Ovary (tissue), 9 donors: ENCODE data around the gene AOX1. TPM values are rescaled to one million over a fixed set of nuclear protein-coding genes. Genes with fewer than 3 reads are reported as not detected.
A peak's percentile ranks its signal among the peaks of the same experiment; 100 is the strongest.

ENCODE experiments used
- DNase-seq, 5 donors: peaks; one replicate each; pipeline ENCODE4 v3.0.0-alpha.2; 2019 to 2020
- H3K27ac ChIP-seq, 2 donors: fragments of 200-600 bp; one replicate each; pipeline versions ENCODE4 v1.5.1 to v1.8.0; 2019 to 2022
- H3K27me3 ChIP-seq: fragments of 200-600 bp; one replicate; pipeline ENCODE4 v1.8.0; 2022
- H3K36me3 ChIP-seq: fragments of 200-600 bp; sonication (generic); one replicate; pipeline ENCODE4 v1.5.1; 2019
- H3K4me1 ChIP-seq: one replicate; pipeline ENCODE4 v1.8.1; 2013; ENCODE audit warnings: mild to moderate bottlenecking, moderate library complexity; ENCODE audit not compliant: insufficient read depth
- H3K4me3 ChIP-seq: fragments of 200-600 bp; sonication (generic); one replicate; pipeline ENCODE4 v1.5.1; 2017
- H3K9me3 ChIP-seq, 2 donors: fragments of 200-600 bp in 1 of 2; sonication (generic) in 1 of 2; one replicate each; pipeline versions ENCODE4 v1.5.1 to v1.8.1; 2013 to 2019; ENCODE audit warnings: mild to moderate bottlenecking in 1 of 2, moderate library complexity in 1 of 2
- EP300 ChIP-seq: sonication (generic); formaldehyde crosslinking; IDR thresholded peaks from one replicate; pipeline ENCODE4 v1.6.1; 2017; ENCODE audit warnings: antibody characterized with exemption
- POLR2A ChIP-seq: fragments of 450-650 bp; IDR thresholded peaks from one replicate; pipeline ENCODE4 v1.6.1; 2017; ENCODE audit warnings: antibody characterized with exemption, mild to moderate bottlenecking, moderate library complexity
- WGBS, 3 donors: extraction: QIAGEN DNeasy Blood & Tissue Kit in 1 of 3; methylation state at CpG; one replicate each; pipeline versions ENCODE4 v1.1.5 to v1.1.7; 2013 to 2017; 5-methylcytosine and 5-hydroxymethylcytosine counted together
- intact Hi-C, 4 donors: fragments of 100-400 bp; cut with DNase I; formaldehyde crosslinking; loops; one replicate each; pipeline versions ENCODE4 v1.11.0 to v1.15.1; 2022 to 2023
- polyA plus RNA-seq, 2 donors: library from polyadenylated mRNA; stranded (reverse); fragments of 200-250 nt in 1 of 2; fragments of 350-450 nt in 1 of 2; fragmentation: Illumina TruSeq in 1 of 2; extraction: RNeasy Lipid Tissue Mini Kit (QIAGEN cat#74804) in 1 of 2; gene quantifications; one replicate each; pipeline ENCODE4 v1.2.3, GENCODE V29; 2013 to 2014
- total RNA-seq, 7 donors: library from RNA; depleted of rRNA in 2 of 7; stranded (reverse); fragments of >200 nt in 2 of 7; fragmentation: NEBNext Ultra II Directional in 3 of 7; extraction: Animal tissue kit (Norgen Biotek cat#: 25700) in 3 of 7; gene quantifications; one replicate each; pipeline versions ENCODE4 v1.1.0 to v1.2.4, GENCODE V29; 2016 to 2023
- TF ChIP-seq, protein P1 (sequence below), 3 donors: fragments of 450-650 bp in 2 of 3; fragments of 200-600 bp in 1 of 3; IDR thresholded peaks; one replicate each; pipeline versions ENCODE4 v1.5.1 to v1.8.0; 2016 to 2022; ENCODE audit warnings: antibody characterized with exemption in 3 of 3, mild to moderate bottlenecking in 1 of 3
- donor health status: DM: no; HTN: no; CAD: no; lungs with moderate emphysema.
- donor health status: DM: no; HTN: no; CAD: no.
- donor health status: Bipolar disorder and iron deficiency.
- donor health status: DM: yes; HTN: yes; CAD: no.
- donor health status: DM: no; HTN: no; CAD: no.
- donor health status: DM: yes; HTN: yes; CAD: no.

Gene AOX1
- total and polyA plus RNA-seq, 9 donors: 29.1 to 105 (median 67.2) TPM

- no peaks in the 10 kb centered on the region for H3K9me3 ChIP-seq
- H3K4me1 ChIP-seq: no peaks in the 10 kb centered on the region
- intact Hi-C loops: no loop called here
- no peaks in the 10 kb centered on the region for H3K27me3 ChIP-seq
- H3K4me3 ChIP-seq: no peak overlapping the region
- DNase-seq: no peak
- no peak for TF ChIP-seq POLR2A
- TF ChIP-seq, protein P1, sequence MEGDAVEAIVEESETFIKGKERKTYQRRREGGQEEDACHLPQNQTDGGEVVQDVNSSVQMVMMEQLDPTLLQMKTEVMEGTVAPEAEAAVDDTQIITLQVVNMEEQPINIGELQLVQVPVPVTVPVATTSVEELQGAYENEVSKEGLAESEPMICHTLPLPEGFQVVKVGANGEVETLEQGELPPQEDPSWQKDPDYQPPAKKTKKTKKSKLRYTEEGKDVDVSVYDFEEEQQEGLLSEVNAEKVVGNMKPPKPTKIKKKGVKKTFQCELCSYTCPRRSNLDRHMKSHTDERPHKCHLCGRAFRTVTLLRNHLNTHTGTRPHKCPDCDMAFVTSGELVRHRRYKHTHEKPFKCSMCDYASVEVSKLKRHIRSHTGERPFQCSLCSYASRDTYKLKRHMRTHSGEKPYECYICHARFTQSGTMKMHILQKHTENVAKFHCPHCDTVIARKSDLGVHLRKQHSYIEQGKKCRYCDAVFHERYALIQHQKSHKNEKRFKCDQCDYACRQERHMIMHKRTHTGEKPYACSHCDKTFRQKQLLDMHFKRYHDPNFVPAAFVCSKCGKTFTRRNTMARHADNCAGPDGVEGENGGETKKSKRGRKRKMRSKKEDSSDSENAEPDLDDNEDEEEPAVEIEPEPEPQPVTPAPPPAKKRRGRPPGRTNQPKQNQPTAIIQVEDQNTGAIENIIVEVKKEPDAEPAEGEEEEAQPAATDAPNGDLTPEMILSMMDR (IDR thresholded peaks at IDR 0.05): no peak
- no peak for TF ChIP-seq EP300
- no peaks in the 10 kb centered on the region for H3K36me3 ChIP-seq
- 94 to 97% (median 96%) methylated on average over 3 of the region's 3 CpGs for WGBS, 3 donors
- no peak overlapping the region for H3K27ac ChIP-seq
These were observed 17.9 kb upstream of the AOX1 start for GRCh38 chr2:200567932-200568331.

- no peak for DNase-seq
- WGBS, 3 donors: 92 to 98% (median 98%) methylated on average over 2 of the region's 2 CpGs
- no peaks in the 10 kb centered on the region for H3K36me3 ChIP-seq
- intact Hi-C loops: loop anchor here in 1 of 4 donors (10.0 kb wide), 1 partner anchor 129 kb away; no protein-coding TSS in a partner anchor
- no peaks in the 10 kb centered on the region for H3K4me1 ChIP-seq
- no peaks in the 10 kb centered on the region for H3K9me3 ChIP-seq
- TF ChIP-seq POLR2A: no peak
- TF ChIP-seq, protein P1 (IDR thresholded peaks at IDR 0.05): no peak
- TF ChIP-seq EP300: no peak
- H3K4me3 ChIP-seq: no peak overlapping the region
- H3K27me3 ChIP-seq: no peaks in the 10 kb centered on the region
- no peak overlapping the region for H3K27ac ChIP-seq
These were observed 9.9 kb upstream of the AOX1 start for GRCh38 chr2:200575957-200576356.

DNA sequence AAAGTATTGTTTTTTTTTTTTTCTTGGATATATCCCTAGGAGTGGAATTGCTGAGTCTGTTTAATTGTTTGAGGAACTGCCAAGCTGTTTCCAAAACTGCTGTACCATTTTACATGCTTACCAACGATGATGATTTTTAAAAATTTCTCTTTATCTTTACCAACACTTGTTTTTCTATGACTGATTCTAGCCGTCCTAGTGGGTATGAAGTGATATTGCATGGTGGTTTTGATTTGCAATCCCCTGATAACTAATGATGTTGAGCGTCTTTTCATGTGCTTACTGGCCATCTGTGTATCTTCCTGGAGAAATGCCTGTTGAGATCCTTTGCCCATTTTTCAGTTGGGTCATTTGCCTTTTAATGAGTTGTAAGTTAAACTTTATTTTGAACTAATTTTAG lies 8.8 kb upstream of the AOX1 start:
- Histone ChIP-seq H3K9me3 (no peaks in the 10 kb centered on the region), H3K27ac (no peak overlapping the region), H3K27me3 (no peaks in the 10 kb centered on the region), H3K36me3 (no peaks in the 10 kb centered on the region), H3K4me3 (no peak overlapping the region), H3K4me1 (no peaks in the 10 kb centered on the region)
- 91 to 92% (median 92%) methylated on average over 3 of the region's 3 CpGs for WGBS, 3 donors
- no peak for DNase-seq
- TF ChIP-seq, protein P1 (IDR thresholded peaks at IDR 0.05): no peak
- TF ChIP-seq EP300: no peak
- no peak for TF ChIP-seq POLR2A
- intact Hi-C loops: loop anchor here in 1 of 4 donors (10.0 kb wide), 1 partner anchor 128 kb away; no protein-coding TSS in a partner anchor

DNA sequence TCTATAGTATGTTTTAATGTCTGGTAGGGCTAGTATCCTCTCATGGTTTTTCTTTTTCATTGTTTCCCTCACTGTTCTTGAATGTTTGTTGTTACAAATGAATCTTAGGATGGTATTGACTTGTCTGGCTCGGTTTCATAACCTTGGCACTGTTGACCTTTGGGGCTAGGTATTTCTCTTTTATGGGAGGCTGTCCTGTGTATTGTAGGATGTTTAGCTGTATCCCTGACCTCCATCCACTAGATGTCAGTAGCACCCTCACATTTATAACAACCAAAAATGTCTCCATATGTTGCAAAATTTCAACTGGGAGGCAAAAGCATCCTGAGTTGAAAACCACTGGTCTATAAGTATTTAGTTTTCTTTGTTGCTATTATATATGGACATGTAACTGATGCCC lies 7.0 kb upstream of the AOX1 start:
- TF ChIP-seq, protein P1 (IDR thresholded peaks at IDR 0.05): peak; percentile 24 to 71 (median 57)
- no peak for TF ChIP-seq EP300
- peak in 1 of 5 donors; percentile 28 for DNase-seq
- intact Hi-C loops: loop anchor here in 1 of 4 donors (10.0 kb wide), 1 partner anchor 126 kb away; no protein-coding TSS in a partner anchor
- Histone ChIP-seq H3K9me3 (no peaks in the 10 kb centered on the region), H3K4me3 (no peak overlapping the region), H3K36me3 (no peaks in the 10 kb centered on the region), H3K27ac (no peak overlapping the region), H3K27me3 (no peaks in the 10 kb centered on the region), H3K4me1 (no peaks in the 10 kb centered on the region)
- WGBS, 3 donors: 31 to 71% (median 70%) methylated on average over 1 of the region's 1 CpG
